IMR-90 (cell line): ENCODE results near the gene FXYD6. TPM values are rescaled to one million over a fixed set of nuclear protein-coding genes. Genes with fewer than 3 reads are reported as not detected.

Experiments used
- ATAC-seq: fragments of 200-7000 bp; cut with Tn5 transposase; 2 replicates; pipeline ENCODE4 v1.9.1; 2020; ENCODE audit warnings: low read depth, mild to moderate bottlenecking, moderate library complexity
- BruUV-seq: library from RNA; stranded (reverse); fragments of 400-500 nt; replicated peaks from 2 replicates; lab custom pipeline; 2021; lab: Mats Ljungman, UMichigan
- CTCF ChIA-PET: fragments of 300-600 bp; formaldehyde crosslinking; extraction: SDS; loops from one replicate; lab custom pipeline; 2021; ENCODE audit warnings: antibody characterized with exemption; lab: Yijun Ruan, JAX
- POLR2A ChIA-PET: fragments of 300-600 bp; sonication (Branson Sonifier 250); formaldehyde crosslinking; loops from one replicate; lab custom pipeline; 2022; ENCODE audit warnings: antibody characterized with exemption; ENCODE audit not compliant: unreplicated experiment; lab: Charles Lee
- DNase-seq: peaks from one replicate; pipeline ENCODE4 v3.0.0; 2013
- H2AFZ ChIP-seq: replicated peaks from 2 replicates; pipeline ENCODE3; 2013; ENCODE audit warnings: low read length, mild to moderate bottlenecking; ENCODE audit not compliant: poor library complexity
- H2AK5ac ChIP-seq: 2 replicates; pipeline ENCODE4 v1.6.1; 2013; ENCODE audit warnings: low read depth, low read length, inconsistent platforms
- H2AK9ac ChIP-seq: replicated peaks from 2 replicates; pipeline ENCODE3; 2013; ENCODE audit warnings: mild to moderate bottlenecking, low read depth, low read length, moderate library complexity; ENCODE audit not compliant: poor library complexity
- H2BK120ac ChIP-seq: 2 replicates; pipeline ENCODE4 v1.6.1; 2013; ENCODE audit warnings: low read depth, low read length, inconsistent platforms
- H2BK15ac ChIP-seq: 3 replicates; pipeline ENCODE4 v1.6.1; 2013; ENCODE audit warnings: low read depth, low read length, inconsistent platforms
- H2BK20ac ChIP-seq: 2 replicates; pipeline ENCODE4 v1.6.1; 2013; ENCODE audit warnings: low read depth, mild to moderate bottlenecking, inconsistent platforms, low read length, moderate library complexity
- H2BK5ac ChIP-seq: 2 replicates; pipeline ENCODE4 v1.6.1; 2013; ENCODE audit warnings: mild to moderate bottlenecking, low read depth, low read length, inconsistent platforms; ENCODE audit not compliant: poor library complexity, severe bottlenecking
- H3K14ac ChIP-seq: replicated peaks from 2 replicates; pipeline ENCODE4 v1.6.1; 2013; ENCODE audit warnings: low read depth, low read length, inconsistent platforms
- H3K18ac ChIP-seq: 2 replicates; pipeline ENCODE4 v1.6.1; 2013; ENCODE audit warnings: low read depth, low read length, control low read depth
- H3K23ac ChIP-seq: 2 replicates; pipeline ENCODE4 v1.6.1; 2013; ENCODE audit warnings: low read depth, low read length, inconsistent platforms
- H3K27ac ChIP-seq: 2 replicates; pipeline ENCODE4 v1.5.1; 2013; ENCODE audit warnings: mild to moderate bottlenecking, control low read depth, low read length; ENCODE audit not compliant: insufficient read depth
- H3K27me3 ChIP-seq: 2 replicates; pipeline ENCODE4 v1.6.1; 2013; ENCODE audit warnings: low read length; ENCODE audit not compliant: control insufficient read depth, insufficient read depth
- H3K36me3 ChIP-seq: 2 replicates; pipeline ENCODE4 v1.6.1; 2013; ENCODE audit warnings: low read length, mixed read lengths; ENCODE audit not compliant: control insufficient read depth, insufficient read depth
- H3K4ac ChIP-seq: 2 replicates; pipeline ENCODE4 v1.6.1; 2013; ENCODE audit warnings: low read depth, low read length, inconsistent platforms
- H3K4me1 ChIP-seq: 2 replicates; pipeline ENCODE4 v1.6.1; 2013; ENCODE audit warnings: low read length, mixed read lengths; ENCODE audit not compliant: control insufficient read depth, insufficient read depth
- H3K4me2 ChIP-seq: 2 replicates; pipeline ENCODE4 v1.6.1; 2013; ENCODE audit warnings: low read depth, mild to moderate bottlenecking, control low read depth, low read length, moderate library complexity
- H3K4me3 ChIP-seq: 2 replicates; pipeline ENCODE4 v1.5.1; 2013; ENCODE audit warnings: low read depth, mild to moderate bottlenecking, control low read depth, low read length, moderate library complexity; ENCODE audit not compliant: insufficient read depth
- H3K56ac ChIP-seq: 2 replicates; pipeline ENCODE4 v1.6.1; 2013; ENCODE audit warnings: low read length, inconsistent platforms; ENCODE audit not compliant: insufficient read depth; ENCODE audit errors: extremely low read depth
- H3K79me1 ChIP-seq, 2 experiments: 2 replicates each; pipeline ENCODE4 v1.6.1; 2013; ENCODE audit warnings: low read length in 2 of 2, inconsistent platforms in 1 of 2, low read depth in 1 of 2
- H3K9ac ChIP-seq: 2 replicates; pipeline ENCODE4 v1.6.1; 2013; ENCODE audit warnings: low read depth, low read length, control low read depth
- H3K9me1 ChIP-seq: 2 replicates; pipeline ENCODE4 v1.6.1; 2013; ENCODE audit warnings: low read length, inconsistent platforms; ENCODE audit not compliant: insufficient read depth
- H3K9me3 ChIP-seq: 2 replicates; pipeline ENCODE4 v1.6.1; 2013; ENCODE audit warnings: low read length; ENCODE audit not compliant: control insufficient read depth, insufficient read depth
- H4K20me1 ChIP-seq: 2 replicates; pipeline ENCODE4 v1.6.1; 2013; ENCODE audit warnings: low read length, inconsistent platforms; ENCODE audit not compliant: insufficient read depth
- H4K5ac ChIP-seq: 2 replicates; pipeline ENCODE4 v1.6.1; 2013; ENCODE audit warnings: mild to moderate bottlenecking, low read depth, low read length, control low read depth
- H4K8ac ChIP-seq, 2 experiments: 2 replicates each; pipeline ENCODE4 v1.6.1; 2013; ENCODE audit warnings: low read depth in 2 of 2, low read length in 2 of 2, control low read depth in 1 of 2, inconsistent platforms in 1 of 2
- H4K91ac ChIP-seq: 2 replicates; pipeline ENCODE4 v1.6.1; 2013; ENCODE audit warnings: low read depth, low read length, inconsistent platforms; ENCODE audit not compliant: insufficient read depth
- BHLHE40 ChIP-seq: fragments of 150-350 bp; IDR thresholded peaks from 2 replicates; pipeline ENCODE4 v1.6.1; 2016; ENCODE audit warnings: mild to moderate bottlenecking, low read depth, low read length
- CEBPB ChIP-seq: IDR thresholded peaks from 2 replicates; pipeline ENCODE4 v1.6.1; 2012; ENCODE audit warnings: low read depth, low read length, improper control_type of control experiment
- CHD1 ChIP-seq: IDR thresholded peaks from 2 replicates; pipeline ENCODE4 v1.6.1; 2012; ENCODE audit warnings: low read depth, low read length, improper control_type of control experiment
- MXI1 ChIP-seq: IDR thresholded peaks from 2 replicates; pipeline ENCODE4 v1.6.1; 2012; ENCODE audit warnings: low read depth, mild to moderate bottlenecking, low read length, moderate library complexity, borderline replicate concordance
- USF2 ChIP-seq: fragments of 150-350 bp; IDR thresholded peaks from 2 replicates; pipeline ENCODE4 v1.6.1; 2017; ENCODE audit warnings: mild to moderate bottlenecking, antibody characterized with exemption, low read length, low read depth
- WGBS, 2 experiments: methylation state at CpG; one replicate each; pipeline versions ENCODE4 v1.1.5 to v1.1.7; 2013; ENCODE audit warnings: missing lambda C conversion rate in 2 of 2; ENCODE audit not compliant: insufficient read length in 1 of 2; ENCODE audit errors: extremely low coverage in 2 of 2; 5-methylcytosine and 5-hydroxymethylcytosine counted together
- dilution Hi-C: fragments of 300-500 bp; cut with HindIII; formaldehyde crosslinking; loops from one replicate; pipeline ENCODE4 v1.14.3; 2018; ENCODE audit warnings: low sequenced_read_pairs; ENCODE audit not compliant: unreplicated experiment
- in situ Hi-C: fragments of 300-500 bp; cut with MboI; formaldehyde crosslinking; loops from 3 replicates; pipeline ENCODE4 v1.14.3; 2019; ENCODE audit warnings: low sequenced_read_pairs, inconsistent platforms, mixed read lengths
- intact Hi-C: fragments of 100-400 bp; cut with micrococcal nuclease; formaldehyde crosslinking; loops from 2 replicates; pipeline ENCODE4 v1.10.0; 2022
- polyA plus RNA-seq, 3 experiments: library from polyadenylated mRNA; depleted of rRNA; stranded (reverse); fragments of >200 nt; gene quantifications; 2 replicates each; pipeline ENCODE4 v1.2.3, GENCODE V29; 2012; ENCODE audit warnings: low replicate concordance in 1 of 3
- total RNA-seq: library from RNA; depleted of rRNA; stranded (reverse); fragments of >200 nt; gene quantifications from 2 replicates; pipeline ENCODE4 v1.2.3, GENCODE V29; 2012

Gene FXYD6
- total and polyA plus RNA-seq, 2 of the 4 experiments (the other 2 are of a cell fraction), result 0.32 TPM; not detected in 1

DNA sequence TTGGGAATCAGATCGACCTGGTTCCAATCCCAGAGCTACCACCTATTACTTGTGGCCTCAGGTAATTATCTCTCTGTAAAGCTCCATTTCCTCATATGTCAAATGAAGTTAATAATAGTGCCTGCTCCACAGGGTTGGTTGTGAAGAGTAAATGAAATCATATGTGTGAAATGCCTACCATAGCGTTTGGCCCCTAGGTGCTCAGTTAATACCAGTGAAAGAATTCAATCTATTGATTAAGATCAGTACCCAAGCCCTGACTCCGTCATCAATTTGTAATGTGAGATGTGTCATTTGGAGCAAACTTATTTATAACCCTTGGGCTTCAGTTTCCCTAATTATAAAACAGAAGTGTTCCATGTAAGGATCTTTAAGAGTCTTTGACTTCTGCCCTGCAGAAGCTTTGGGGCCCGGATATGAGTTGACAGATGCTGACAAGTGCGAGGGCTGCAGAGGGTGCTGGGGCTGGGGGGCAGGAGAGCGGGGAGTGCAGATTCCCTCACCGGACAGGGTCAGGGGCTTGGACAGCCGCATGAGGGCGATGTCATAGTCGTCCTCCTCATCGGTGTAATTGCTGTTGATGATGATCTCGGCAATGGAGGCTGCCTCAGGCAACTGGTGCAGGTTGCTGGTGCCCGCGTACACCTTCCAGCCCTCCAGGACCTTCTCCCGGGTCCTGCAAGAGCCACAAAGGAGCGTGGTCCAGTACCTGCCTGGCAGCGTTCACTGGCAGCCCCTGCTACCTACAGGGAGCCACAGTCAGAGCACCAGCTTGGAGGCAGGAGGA is 31.8 kb upstream of the FXYD6 start:
- no peak overlapping the region for H2AK9ac ChIP-seq
- dilution Hi-C loops, result no loop called here
- no peak overlapping the region for H2AFZ ChIP-seq
- no peaks in the 10 kb centered on the region for H4K20me1 ChIP-seq
- BruUV-seq, result no TSS peak
- no peak overlapping the region for H2BK20ac ChIP-seq
- ChIA-PET CTCF (no interaction called here), POLR2A (no interaction called here)
- H2BK5ac ChIP-seq, result no peak overlapping the region
- H3K56ac ChIP-seq, result no peak overlapping the region
- no peaks in the 10 kb centered on the region for H3K36me3 ChIP-seq
- no peak overlapping the region for H3K27ac ChIP-seq
- no peaks in the 10 kb centered on the region for H3K9me3 ChIP-seq
- DNase-seq (no peak), ATAC-seq (no peak)
- H2BK15ac ChIP-seq, result no peak overlapping the region
- no peaks in the 10 kb centered on the region for H3K4me1 ChIP-seq
- H3K4me2 ChIP-seq, result no peak overlapping the region
- H2BK120ac ChIP-seq, result no peak overlapping the region
- peaks cover 2% of the 10 kb centered on the region for H3K27me3 ChIP-seq
- no peaks in the 10 kb centered on the region for H3K9me1 ChIP-seq
- H3K23ac ChIP-seq, result no peak overlapping the region
- no peak overlapping the region for H3K4me3 ChIP-seq
- WGBS, 2 experiments, result 83% methylated on average over 5 of the region's 17 CpGs; no CpG with 5 or more reads in 1 of the 2 experiments
- TF ChIP-seq CHD1, result no peak
- no peak for TF ChIP-seq BHLHE40
- no peak for TF ChIP-seq USF2
- no peak for TF ChIP-seq CEBPB
- no peak for TF ChIP-seq MXI1
- H4K91ac ChIP-seq, result no peak overlapping the region
- in situ Hi-C loops, result no loop called here
- H3K79me1 ChIP-seq, result no peaks in the 10 kb centered on the region
- H3K18ac ChIP-seq, result no peak overlapping the region
- H4K8ac ChIP-seq, result no peak overlapping the region
- H3K4ac ChIP-seq, result no peak overlapping the region
- H4K5ac ChIP-seq, result no peak overlapping the region
- no peak overlapping the region for H3K9ac ChIP-seq
- no peak overlapping the region for H3K14ac ChIP-seq
- no peak overlapping the region for H2AK5ac ChIP-seq
- intact Hi-C loops, result no loop called here
